GM18873 (cell line): ENCODE measurements around the gene FXYD2.
A peak's percentile ranks its signal among the peaks of the same experiment; 100 is the strongest.
"Not testable (repeated sequence)": the region's sequence is repeated elsewhere in the genome, so short reads cannot be mapped to it uniquely, and the experiment has no call there.

Experiments
- ATAC-seq: cut with Tn5 transposase; IDR thresholded peaks from one replicate; pipeline ENCODE4 v1.9.1; 2021; ENCODE audit warnings: mild to moderate bottlenecking, moderate library complexity, moderate number of reproducible peaks; ENCODE audit not compliant: unreplicated experiment, low FRiP score

Gene FXYD2

GRCh38 chr11:117822074-117823033 lies 2.2 kb downstream of the FXYD2 start:
- ATAC-seq, result no peak

GRCh38 chr11:117821431-117821830 lies 3.1 kb downstream of the FXYD2 start:
- no peak for ATAC-seq

- ATAC-seq, result no peak
Measured at GRCh38 chr11:117820516-117820915, 4.0 kb downstream of the FXYD2 start.

GRCh38 chr11:117820071-117820470 lies 4.5 kb downstream of the FXYD2 start:
- no peak for ATAC-seq

- ATAC-seq, result no peak
Measured at GRCh38 chr11:117819096-117820040, 5.2 kb downstream of the FXYD2 start.

- peak; percentile 14 for ATAC-seq
Measured at GRCh38 chr11:117818041-117818873, 6.3 kb downstream of the FXYD2 start.

GRCh38 chr11:117817368-117818040 lies 7.0 kb downstream of the FXYD2 start:
- ATAC-seq, result peak; percentile 27

- ATAC-seq, result no peak
Measured at GRCh38 chr11:117816846-117817367, 7.6 kb downstream of the FXYD2 start.

- ATAC-seq, result no peak
Measured at GRCh38 chr11:117816151-117816741, 8.3 kb downstream of the FXYD2 start.

GRCh38 chr11:117815262-117815803 lies 9.2 kb downstream of the FXYD2 start:
- peak; percentile 61 for ATAC-seq

- ATAC-seq, result peak; percentile 35
Measured at GRCh38 chr11:117814766-117815261, 9.7 kb downstream of the FXYD2 start.

- ATAC-seq, result peak; percentile 0
Measured at GRCh38 chr11:117814204-117814765, 10.3 kb downstream of the FXYD2 start.

- not testable (repeated sequence) for ATAC-seq
Measured at GRCh38 chr11:117810056-117810451, 14.5 kb downstream of the FXYD2 start.

- ATAC-seq, result no peak
Measured at GRCh38 chr11:117809236-117810055, 15.1 kb downstream of the FXYD2 start.

- ATAC-seq, result no peak
Measured at GRCh38 chr11:117808784-117809183, 15.8 kb downstream of the FXYD2 start.

GRCh38 chr11:117807482-117808327 lies 16.8 kb downstream of the FXYD2 start:
- ATAC-seq, result no peak
